Keratinocyte (primary cell): ENCODE data around the gene OR6B3. TPM values are rescaled to one million over a fixed set of nuclear protein-coding genes. Genes with fewer than 3 reads are reported as not detected.

ENCODE experiments used
- DNase-seq: peaks from one replicate; pipeline ENCODE4 v3.0.0-alpha.2; 2011; ENCODE audit warnings: low read depth, missing footprints, low spot score
- FAIRE-seq: peaks from 2 replicates; lab custom pipeline; 2011; peaks lifted over from hg19 to GRCh38; lab: Jason Lieb, UNC
- H2AFZ ChIP-seq: 2 replicates; pipeline ENCODE4 v1.6.0; 2012; ENCODE audit warnings: low read length, control low read depth, inconsistent platforms; ENCODE audit not compliant: control insufficient read depth
- H3K27ac ChIP-seq: 2 replicates; pipeline ENCODE4 v1.5.1; 2011; ENCODE audit warnings: low read length; ENCODE audit not compliant: control insufficient read depth, insufficient read depth
- H3K27me3 ChIP-seq: 3 replicates; pipeline ENCODE4 v1.6.0; 2011; ENCODE audit warnings: low read length; ENCODE audit not compliant: control insufficient read depth, insufficient read depth; ENCODE audit errors: extremely low read depth
- H3K36me3 ChIP-seq, 2 experiments: 2 replicates in 1 of 2; 3 replicates in 1 of 2; pipeline ENCODE4 v1.5.1; 2011; ENCODE audit warnings: low read length in 2 of 2, mild to moderate bottlenecking in 1 of 2; ENCODE audit not compliant: control insufficient read depth in 2 of 2, insufficient read depth in 2 of 2; ENCODE audit errors: extremely low read depth in 1 of 2
- H3K4me1 ChIP-seq: 3 replicates; pipeline ENCODE4 v1.5.1; 2011; ENCODE audit warnings: low read length; ENCODE audit not compliant: control insufficient read depth, insufficient read depth; ENCODE audit errors: extremely low read depth
- H3K4me2 ChIP-seq: 3 replicates; pipeline ENCODE4 v1.6.0; 2011; ENCODE audit warnings: low read depth, low read length; ENCODE audit not compliant: control insufficient read depth, insufficient read depth; ENCODE audit errors: extremely low read depth
- H3K4me3 ChIP-seq, 3 experiments: fragments of 200-600 bp in 1 of 3; sonication (generic) in 1 of 3; 2 replicates in 2 of 3; 3 replicates in 1 of 3; pipeline ENCODE4 v1.5.1; 2011 to 2016; ENCODE audit warnings: low read length in 3 of 3, mild to moderate bottlenecking in 3 of 3, control low read depth in 2 of 3, inconsistent platforms in 1 of 3, low read depth in 1 of 3, mixed read lengths in 1 of 3, mixed run types in 1 of 3, moderate library complexity in 1 of 3; ENCODE audit not compliant: control insufficient read depth in 2 of 3, insufficient read depth in 2 of 3; ENCODE audit errors: extremely low read depth in 1 of 3
- H3K79me2 ChIP-seq: 2 replicates; pipeline ENCODE4 v1.6.0; 2012; ENCODE audit warnings: low read length; ENCODE audit not compliant: control insufficient read depth, insufficient read depth
- H3K9ac ChIP-seq: 3 replicates; pipeline ENCODE4 v1.6.0; 2011; ENCODE audit warnings: low read length; ENCODE audit not compliant: control insufficient read depth, insufficient read depth; ENCODE audit errors: extremely low read depth
- H3K9me1 ChIP-seq: 3 replicates; pipeline ENCODE4 v1.6.0; 2011; ENCODE audit warnings: low read length; ENCODE audit not compliant: control insufficient read depth, insufficient read depth; ENCODE audit errors: extremely low read depth
- H3K9me3 ChIP-seq: 2 replicates; pipeline ENCODE4 v1.5.1; 2012; ENCODE audit warnings: low read depth, low read length; ENCODE audit not compliant: control insufficient read depth
- H4K20me1 ChIP-seq: 3 replicates; pipeline ENCODE4 v1.6.0; 2011; ENCODE audit warnings: low read length; ENCODE audit not compliant: control insufficient read depth, insufficient read depth; ENCODE audit errors: extremely low read depth
- EZH2 ChIP-seq: IDR thresholded peaks from one replicate; pipeline ENCODE4 v1.6.1; 2012; ENCODE audit warnings: inconsistent platforms, mild to moderate bottlenecking, low read length, moderate library complexity
- dilution Hi-C: fragments of 300-500 bp; cut with MboI; formaldehyde crosslinking; loops from one replicate; pipeline ENCODE4 v1.7.0; 2020; ENCODE audit warnings: low sequenced_read_pairs; ENCODE audit not compliant: extremely low pct_ligation_motif_present
- polyA plus RNA-seq, 5 experiments: library from polyadenylated mRNA; depleted of rRNA in 3 of 5; stranded (reverse) in 3 of 5; stranded (forward) in 1 of 5; unstranded in 1 of 5; fragments of >200 nt; gene quantifications; 1 replicate in 1 of 5; 2 replicates in 3 of 5; 3 replicates in 1 of 5; pipeline versions ENCODE4 v1.2.1 to v1.2.3, GENCODE V29; 2011 to 2012; ENCODE audit warnings: missing spikeins in 2 of 5, low read depth in 1 of 5, low replicate concordance in 1 of 5
- TF ChIP-seq, protein P1 (sequence below), 3 experiments: IDR thresholded peaks in 1 of 3; conservative IDR thresholded peaks in 1 of 3; optimal IDR thresholded peaks in 1 of 3; 2 replicates in 2 of 3; 3 replicates in 1 of 3; pipeline versions ENCODE3 to v1.5.1; 2011; ENCODE audit warnings: low read length in 3 of 3, mild to moderate bottlenecking in 3 of 3, moderate library complexity in 2 of 3, control low read depth in 1 of 3, inconsistent platforms in 1 of 3; ENCODE audit not compliant: insufficient read depth in 2 of 3; ENCODE audit errors: extremely low read depth in 1 of 3

OR6B3 gene
- polyA plus RNA-seq, 1 donor (not counting 4 experiments of a cell fraction or from before 2014, with no cell fraction given), result not detected

GRCh38 chr2:240024766-240025165, 28.6 kb downstream of the OR6B3 start:
- H3K4me1 ChIP-seq, result peaks cover 9% of the 10 kb centered on the region
- no peaks in the 10 kb centered on the region for H3K27me3 ChIP-seq
- no peak for DNase-seq
- peaks cover 47% of the 10 kb centered on the region for H3K79me2 ChIP-seq
- H3K9me1 ChIP-seq, result no peaks in the 10 kb centered on the region
- H3K36me3 ChIP-seq, result peaks cover 14 to 16% of the 10 kb centered on the region in 2 experiments
- H3K9me3 ChIP-seq, result no peaks in the 10 kb centered on the region
- peak overlapping the region; percentile 10 for H2AFZ ChIP-seq
- H3K27ac ChIP-seq, result peak overlapping the region; percentile 69
- dilution Hi-C loops, result no loop called here
- peak overlapping the region; percentile 87 to 97 (median 90) for H3K4me3 ChIP-seq
- TF ChIP-seq EZH2, result no peak
- TF ChIP-seq, protein P1, sequence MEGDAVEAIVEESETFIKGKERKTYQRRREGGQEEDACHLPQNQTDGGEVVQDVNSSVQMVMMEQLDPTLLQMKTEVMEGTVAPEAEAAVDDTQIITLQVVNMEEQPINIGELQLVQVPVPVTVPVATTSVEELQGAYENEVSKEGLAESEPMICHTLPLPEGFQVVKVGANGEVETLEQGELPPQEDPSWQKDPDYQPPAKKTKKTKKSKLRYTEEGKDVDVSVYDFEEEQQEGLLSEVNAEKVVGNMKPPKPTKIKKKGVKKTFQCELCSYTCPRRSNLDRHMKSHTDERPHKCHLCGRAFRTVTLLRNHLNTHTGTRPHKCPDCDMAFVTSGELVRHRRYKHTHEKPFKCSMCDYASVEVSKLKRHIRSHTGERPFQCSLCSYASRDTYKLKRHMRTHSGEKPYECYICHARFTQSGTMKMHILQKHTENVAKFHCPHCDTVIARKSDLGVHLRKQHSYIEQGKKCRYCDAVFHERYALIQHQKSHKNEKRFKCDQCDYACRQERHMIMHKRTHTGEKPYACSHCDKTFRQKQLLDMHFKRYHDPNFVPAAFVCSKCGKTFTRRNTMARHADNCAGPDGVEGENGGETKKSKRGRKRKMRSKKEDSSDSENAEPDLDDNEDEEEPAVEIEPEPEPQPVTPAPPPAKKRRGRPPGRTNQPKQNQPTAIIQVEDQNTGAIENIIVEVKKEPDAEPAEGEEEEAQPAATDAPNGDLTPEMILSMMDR (optimal IDR thresholded peaks at IDR 0.05 in 1 of 3, IDR thresholded peaks at IDR 0.05 in 1 of 3, conservative IDR thresholded peaks at IDR 0.05 in 1 of 3; ENCODE audit: extremely low read depth in 1 of 3, insufficient read depth in 2 of 3, low read length in 3 of 3), result no peak
- H3K9ac ChIP-seq, result peak overlapping the region; percentile 95
- FAIRE-seq, result no peak
- H4K20me1 ChIP-seq, result peaks cover 8% of the 10 kb centered on the region
- peak overlapping the region; percentile 93 for H3K4me2 ChIP-seq

- Histone ChIP-seq H3K79me2 (peaks cover 49% of the 10 kb centered on the region), H3K4me1 (peaks cover 9% of the 10 kb centered on the region), H3K9ac (peak overlapping the region; percentile 38), H3K4me3 (peak overlapping the region; percentile 87 to 97 (median 90)), H4K20me1 (peaks cover 10% of the 10 kb centered on the region), H3K9me1 (no peaks in the 10 kb centered on the region), H3K27ac (peak overlapping the region; percentile 69), H2AFZ (no peak overlapping the region), H3K27me3 (no peaks in the 10 kb centered on the region), H3K9me3 (no peaks in the 10 kb centered on the region), H3K4me2 (peak overlapping the region; percentile 93), H3K36me3 (peaks cover 16 to 20% of the 10 kb centered on the region in 2 experiments)
- TF ChIP-seq EZH2, result no peak
- TF ChIP-seq, protein P1 (optimal IDR thresholded peaks at IDR 0.05 in 1 of 3, IDR thresholded peaks at IDR 0.05 in 1 of 3, conservative IDR thresholded peaks at IDR 0.05 in 1 of 3; ENCODE audit: extremely low read depth in 1 of 3, insufficient read depth in 2 of 3, low read length in 3 of 3), result no peak
- no peak for DNase-seq
- no peak for FAIRE-seq
- dilution Hi-C loops, result no loop called here
These were observed 29.5 kb downstream of the OR6B3 start for GRCh38 chr2:240023792-240024191.
